Lower lobe of right lung (tissue), 2 donors: ENCODE results near the gene NELL1. TPM values are rescaled to one million over a fixed set of nuclear protein-coding genes. Genes with fewer than 3 reads are reported as not detected.

Experiments used
- ATAC-seq, 2 donors: fragments of 200-7000 bp; cut with Tn5 transposase; one replicate each; pipeline ENCODE4 v1.9.1; 2020 to 2022; ENCODE audit warnings: mild to moderate bottlenecking in 2 of 2, moderate library complexity in 2 of 2
- DNase-seq: peaks from one replicate; pipeline ENCODE4 v3.0.0-alpha.2; 2020
- H3K27ac ChIP-seq: fragments of 200-600 bp; one replicate; pipeline ENCODE4 v1.8.0; 2022
- H3K27me3 ChIP-seq: fragments of 200-600 bp; one replicate; pipeline ENCODE4 v1.8.0; 2022; ENCODE audit warnings: low read depth
- H3K36me3 ChIP-seq: fragments of 200-600 bp; one replicate; pipeline ENCODE4 v1.8.0; 2022; ENCODE audit warnings: mild to moderate bottlenecking
- H3K4me1 ChIP-seq: fragments of 200-600 bp; one replicate; pipeline ENCODE4 v1.8.0; 2022
- H3K4me3 ChIP-seq: fragments of 200-600 bp; one replicate; pipeline ENCODE4 v1.8.0; 2022; ENCODE audit warnings: mild to moderate bottlenecking
- H3K9me3 ChIP-seq: fragments of 200-600 bp; one replicate; pipeline ENCODE4 v1.8.0; 2022
- CTCF ChIP-seq: fragments of 200-600 bp; IDR thresholded peaks from one replicate; pipeline ENCODE4 v1.8.0; 2022; ENCODE audit warnings: antibody characterized with exemption, mild to moderate bottlenecking
- intact Hi-C: fragments of 100-400 bp; cut with DNase I; formaldehyde crosslinking; loops from one replicate; pipeline ENCODE4 v1.11.0; 2022
- total RNA-seq: library from RNA; stranded (reverse); fragmentation: NEBNext Ultra II Directional; extraction: Animal tissue kit (Norgen Biotek cat#: 25700); gene quantifications from one replicate; pipeline ENCODE4 v1.2.1, GENCODE V29; 2021
- donor health status: DM: no; HTN: yes; CAD: no; lungs with severe emphysema.

The NELL1 gene
- total RNA-seq, 1 donor from 2014 or later = 0.15 TPM

- Histone ChIP-seq H3K9me3 (no peaks in the 10 kb centered on the region), H3K27me3 (no peaks in the 10 kb centered on the region), H3K4me1 (no peaks in the 10 kb centered on the region), H3K4me3 (no peak overlapping the region), H3K27ac (no peak overlapping the region), H3K36me3 (no peaks in the 10 kb centered on the region)
- DNase-seq (no peak), ATAC-seq (no peak)
- TF ChIP-seq CTCF = no peak
- intact Hi-C loops = no loop called here
Measured at GRCh38 chr11:20652150-20652806, 17.1 kb upstream of the NELL1 start.

- TF ChIP-seq CTCF = no peak
- Histone ChIP-seq H3K9me3 (no peaks in the 10 kb centered on the region), H3K27ac (no peak overlapping the region), H3K27me3 (no peaks in the 10 kb centered on the region), H3K36me3 (no peaks in the 10 kb centered on the region), H3K4me1 (no peaks in the 10 kb centered on the region), H3K4me3 (no peak overlapping the region)
- intact Hi-C loops = no loop called here
- no peak for ATAC-seq
- no peak for DNase-seq
Measured at GRCh38 chr11:20654038-20654437, 15.3 kb upstream of the NELL1 start.

DNA sequence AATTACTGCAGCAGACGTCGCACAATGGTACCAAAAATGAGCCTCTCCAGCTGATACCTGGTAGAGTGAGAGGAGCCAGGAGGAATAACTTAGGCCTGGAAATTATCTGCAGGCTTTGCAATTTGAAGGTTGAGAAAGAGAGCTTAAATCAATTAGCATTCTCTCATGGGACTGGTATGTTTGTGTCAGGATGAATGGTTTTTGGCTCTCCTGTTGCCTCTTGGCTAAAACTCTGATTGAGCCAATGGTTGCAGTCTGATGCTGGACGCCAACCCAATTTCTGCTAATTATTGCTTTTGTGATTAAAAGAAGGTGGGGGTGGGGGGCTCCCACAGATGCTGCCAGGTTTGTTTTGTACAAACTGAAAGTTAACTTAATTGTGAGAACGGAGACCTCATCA is 12.5 kb upstream of the NELL1 start:
- H3K36me3 ChIP-seq = no peaks in the 10 kb centered on the region
- no peaks in the 10 kb centered on the region for H3K4me1 ChIP-seq
- ATAC-seq = no peak
- no peak for DNase-seq
- no peak overlapping the region for H3K4me3 ChIP-seq
- intact Hi-C loops = no loop called here
- H3K9me3 ChIP-seq = no peaks in the 10 kb centered on the region
- no peak overlapping the region for H3K27ac ChIP-seq
- H3K27me3 ChIP-seq = no peaks in the 10 kb centered on the region
- no peak for TF ChIP-seq CTCF

GRCh38 chr11:20658135-20658534 is 11.3 kb upstream of the NELL1 start:
- no peak for DNase-seq
- H3K27ac ChIP-seq = no peak overlapping the region
- ATAC-seq = no peak
- intact Hi-C loops = no loop called here
- H3K27me3 ChIP-seq = no peaks in the 10 kb centered on the region
- no peak for TF ChIP-seq CTCF
- no peaks in the 10 kb centered on the region for H3K4me1 ChIP-seq
- H3K4me3 ChIP-seq = no peak overlapping the region
- H3K36me3 ChIP-seq = no peaks in the 10 kb centered on the region
- no peaks in the 10 kb centered on the region for H3K9me3 ChIP-seq

GRCh38 chr11:20661445-20661844 is 7.9 kb upstream of the NELL1 start:
- Histone ChIP-seq H3K4me3 (no peak overlapping the region), H3K4me1 (no peaks in the 10 kb centered on the region), H3K9me3 (no peaks in the 10 kb centered on the region), H3K27ac (no peak overlapping the region), H3K36me3 (no peaks in the 10 kb centered on the region), H3K27me3 (peaks cover 2% of the 10 kb centered on the region)
- no peak for ATAC-seq
- DNase-seq = no peak
- TF ChIP-seq CTCF = no peak
- intact Hi-C loops = no loop called here
